GM12878 (cell line): ENCODE data around the gene HIVEP3. TPM values are rescaled to one million over a fixed set of nuclear protein-coding genes. Genes with fewer than 3 reads are reported as not detected.

Experiments
- BMI1 ChIP-seq: fragments of 450-650 bp; IDR thresholded peaks from 2 replicates; pipeline ENCODE4 v1.6.1; 2016; ENCODE audit warnings: mild to moderate bottlenecking, moderate library complexity, borderline replicate concordance
- BRCA1 ChIP-seq: IDR thresholded peaks from 2 replicates; pipeline ENCODE4 v1.6.1; 2011; ENCODE audit warnings: low read depth, low read length, improper control_type of control experiment
- CHD1 ChIP-seq: IDR thresholded peaks from 2 replicates; pipeline ENCODE4 v1.6.1; 2012; ENCODE audit warnings: low read depth, low read length, improper control_type of control experiment
- ESRRA ChIP-seq: IDR thresholded peaks from 2 replicates; pipeline ENCODE4 v1.6.1; 2012; ENCODE audit warnings: mild to moderate bottlenecking, low read length, improper control_type of control experiment
- FOXM1 ChIP-seq: IDR thresholded peaks from 2 replicates; pipeline ENCODE4 v1.6.1; 2012; ENCODE audit warnings: low read depth, mild to moderate bottlenecking, inconsistent platforms, low read length, moderate library complexity
- MXI1 ChIP-seq: fragments of 150-350 bp; IDR thresholded peaks from 2 replicates; pipeline ENCODE4 v1.6.1; 2011; ENCODE audit warnings: low read depth, mild to moderate bottlenecking, inconsistent platforms, low read length, improper control_type of control experiment
- MYB ChIP-seq: fragments of 150-350 bp; IDR thresholded peaks from 2 replicates; pipeline ENCODE4 v1.6.1; 2014; ENCODE audit warnings: mild to moderate bottlenecking, low read depth, low read length, borderline replicate concordance
- NFIC ChIP-seq: IDR thresholded peaks from 2 replicates; pipeline ENCODE4 v1.6.1; 2012; ENCODE audit warnings: low read depth, mild to moderate bottlenecking, inconsistent platforms, low read length, moderate library complexity
- NFYB ChIP-seq: IDR thresholded peaks from 2 replicates; pipeline ENCODE4 v1.6.1; 2011; ENCODE audit warnings: low read depth, mild to moderate bottlenecking, low read length, improper control_type of control experiment, moderate library complexity; ENCODE audit not compliant: insufficient read depth
- NR2C2 ChIP-seq: IDR thresholded peaks from 2 replicates; pipeline ENCODE4 v1.6.1; 2011; ENCODE audit warnings: borderline replicate concordance, low read depth; ENCODE audit not compliant: control insufficient read depth, insufficient read length
- PAX5 ChIP-seq: IDR thresholded peaks from 2 replicates; pipeline ENCODE4 v1.6.1; 2011; ENCODE audit warnings: low read depth, low read length, borderline replicate concordance
- POLR2AphosphoS5 ChIP-seq: IDR thresholded peaks from 2 replicates; pipeline ENCODE4 v1.6.1; 2011; ENCODE audit warnings: mild to moderate bottlenecking, low read length, inconsistent platforms
- RB1 ChIP-seq: fragments of 450-650 bp; formaldehyde crosslinking; IDR thresholded peaks from 2 replicates; pipeline ENCODE4 v1.6.1; 2017; ENCODE audit warnings: mild to moderate bottlenecking, borderline replicate concordance
- RUNX3 ChIP-seq: IDR thresholded peaks from 2 replicates; pipeline ENCODE4 v1.6.1; 2012; ENCODE audit warnings: low read length, inconsistent platforms
- SUPT20H ChIP-seq: IDR thresholded peaks from 2 replicates; pipeline ENCODE4 v1.6.1; 2011; ENCODE audit warnings: low read depth, mild to moderate bottlenecking, low read length, moderate library complexity, borderline replicate concordance; ENCODE audit not compliant: control insufficient read depth
- ZNF24 ChIP-seq: fragments of 450-650 bp; IDR thresholded peaks from 2 replicates; pipeline ENCODE4 v1.6.1; 2017; ENCODE audit warnings: antibody characterized with exemption, mild to moderate bottlenecking
- ZNF592 ChIP-seq: fragments of 450-650 bp; IDR thresholded peaks from 2 replicates; pipeline ENCODE4 v1.6.1; 2017; ENCODE audit warnings: mild to moderate bottlenecking, moderate library complexity
- polyA plus RNA-seq, 11 experiments: library from polyadenylated mRNA; depleted of rRNA in 4 of 11; unstranded in 6 of 11; stranded (reverse) in 5 of 11; fragments of >200 nt; fragmentation: Nextera tagmentation in 4 of 11; fragmentation: Illumina TruSeq in 1 of 11; extraction: Ambion mirVana in 4 of 11; extraction: Trizol in 1 of 11; gene quantifications; 1 replicate in 1 of 11; 2 replicates in 10 of 11; pipeline versions ENCODE4 v1.2.1 to v1.2.3, GENCODE V29; 2011 to 2016; ENCODE audit warnings: inconsistent platforms in 2 of 11, missing spikeins in 2 of 11, low read depth in 1 of 11
- total RNA-seq, 4 experiments: library from RNA; depleted of rRNA in 3 of 4; stranded (reverse); fragments of >200 nt in 3 of 4; fragmentation: Illumina TruSeq in 1 of 4; extraction: Trizol in 1 of 4; gene quantifications; 2 replicates each; pipeline versions ENCODE4 v1.2.1 to v1.2.3, GENCODE V29; 2013 to 2021
- TF ChIP-seq, protein P1 (sequence below): fragments of 450-650 bp; IDR thresholded peaks from 2 replicates; pipeline ENCODE4 v1.6.1; 2017; ENCODE audit warnings: low read depth, mild to moderate bottlenecking, moderate library complexity
- TF ChIP-seq, protein P2 (sequence below): fragments of 450-650 bp; formaldehyde crosslinking; IDR thresholded peaks from 2 replicates; pipeline ENCODE4 v1.4.0; 2020; ENCODE audit warnings: mild to moderate bottlenecking, moderate library complexity
- TF ChIP-seq, protein P3 (sequence below): fragments of 450-650 bp; IDR thresholded peaks from 2 replicates; pipeline ENCODE4 v1.6.1; 2017; ENCODE audit warnings: mild to moderate bottlenecking

HIVEP3 gene
- total and polyA plus RNA-seq, 10 of the 15 experiments (the other 5 are each of a cell fraction or from before 2014, with no cell fraction given), result 1.8 to 13.6 (median 3.8) TPM

DNA sequence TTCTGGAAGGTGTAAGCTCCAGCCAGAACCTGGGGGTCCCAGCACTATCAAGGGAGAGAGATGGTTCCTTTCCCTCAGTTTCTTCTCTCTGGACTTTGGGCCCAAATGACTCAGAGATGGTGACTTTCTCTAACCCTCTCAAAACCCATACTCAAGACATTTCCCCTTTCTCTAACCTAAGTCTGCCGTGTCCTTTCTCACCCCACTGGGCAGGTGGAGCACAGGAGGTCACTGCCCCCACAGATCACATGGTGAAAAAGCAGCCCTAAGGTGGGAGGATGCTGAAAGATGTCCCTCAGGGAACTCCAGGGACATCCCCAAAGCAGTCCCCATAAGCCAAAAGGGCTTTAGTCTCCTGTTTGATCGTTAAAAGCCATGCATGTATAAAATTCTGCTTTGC is 173.7 kb downstream of the HIVEP3 start (continued):
- no peak; the same call in 1 of the 2 replicates for TF ChIP-seq NFIC
- TF ChIP-seq ZNF592, result no peak
- TF ChIP-seq BRCA1, result no peak
- TF ChIP-seq FOXM1, result peak; percentile 28; the same call in 1 of the 2 replicates
- TF ChIP-seq CHD1, result no peak
- no peak for TF ChIP-seq POLR2AphosphoS5
- TF ChIP-seq, protein P1, sequence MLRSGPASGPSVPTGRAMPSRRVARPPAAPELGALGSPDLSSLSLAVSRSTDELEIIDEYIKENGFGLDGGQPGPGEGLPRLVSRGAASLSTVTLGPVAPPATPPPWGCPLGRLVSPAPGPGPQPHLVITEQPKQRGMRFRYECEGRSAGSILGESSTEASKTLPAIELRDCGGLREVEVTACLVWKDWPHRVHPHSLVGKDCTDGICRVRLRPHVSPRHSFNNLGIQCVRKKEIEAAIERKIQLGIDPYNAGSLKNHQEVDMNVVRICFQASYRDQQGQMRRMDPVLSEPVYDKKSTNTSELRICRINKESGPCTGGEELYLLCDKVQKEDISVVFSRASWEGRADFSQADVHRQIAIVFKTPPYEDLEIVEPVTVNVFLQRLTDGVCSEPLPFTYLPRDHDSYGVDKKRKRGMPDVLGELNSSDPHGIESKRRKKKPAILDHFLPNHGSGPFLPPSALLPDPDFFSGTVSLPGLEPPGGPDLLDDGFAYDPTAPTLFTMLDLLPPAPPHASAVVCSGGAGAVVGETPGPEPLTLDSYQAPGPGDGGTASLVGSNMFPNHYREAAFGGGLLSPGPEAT, result no peak
- no peak for TF ChIP-seq PAX5
- TF ChIP-seq, protein P2, sequence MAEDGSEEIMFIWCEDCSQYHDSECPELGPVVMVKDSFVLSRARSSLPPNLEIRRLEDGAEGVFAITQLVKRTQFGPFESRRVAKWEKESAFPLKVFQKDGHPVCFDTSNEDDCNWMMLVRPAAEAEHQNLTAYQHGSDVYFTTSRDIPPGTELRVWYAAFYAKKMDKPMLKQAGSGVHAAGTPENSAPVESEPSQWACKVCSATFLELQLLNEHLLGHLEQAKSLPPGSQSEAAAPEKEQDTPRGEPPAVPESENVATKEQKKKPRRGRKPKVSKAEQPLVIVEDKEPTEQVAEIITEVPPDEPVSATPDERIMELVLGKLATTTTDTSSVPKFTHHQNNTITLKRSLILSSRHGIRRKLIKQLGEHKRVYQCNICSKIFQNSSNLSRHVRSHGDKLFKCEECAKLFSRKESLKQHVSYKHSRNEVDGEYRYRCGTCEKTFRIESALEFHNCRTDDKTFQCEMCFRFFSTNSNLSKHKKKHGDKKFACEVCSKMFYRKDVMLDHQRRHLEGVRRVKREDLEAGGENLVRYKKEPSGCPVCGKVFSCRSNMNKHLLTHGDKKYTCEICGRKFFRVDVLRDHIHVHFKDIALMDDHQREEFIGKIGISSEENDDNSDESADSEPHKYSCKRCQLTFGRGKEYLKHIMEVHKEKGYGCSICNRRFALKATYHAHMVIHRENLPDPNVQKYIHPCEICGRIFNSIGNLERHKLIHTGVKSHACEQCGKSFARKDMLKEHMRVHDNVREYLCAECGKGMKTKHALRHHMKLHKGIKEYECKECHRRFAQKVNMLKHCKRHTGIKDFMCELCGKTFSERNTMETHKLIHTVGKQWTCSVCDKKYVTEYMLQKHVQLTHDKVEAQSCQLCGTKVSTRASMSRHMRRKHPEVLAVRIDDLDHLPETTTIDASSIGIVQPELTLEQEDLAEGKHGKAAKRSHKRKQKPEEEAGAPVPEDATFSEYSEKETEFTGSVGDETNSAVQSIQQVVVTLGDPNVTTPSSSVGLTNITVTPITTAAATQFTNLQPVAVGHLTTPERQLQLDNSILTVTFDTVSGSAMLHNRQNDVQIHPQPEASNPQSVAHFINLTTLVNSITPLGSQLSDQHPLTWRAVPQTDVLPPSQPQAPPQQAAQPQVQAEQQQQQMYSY (CRISPR knock-in tag), result no peak
- TF ChIP-seq NR2C2, result no peak
- TF ChIP-seq BMI1, result no peak
- no peak for TF ChIP-seq RB1
- no peak for TF ChIP-seq ESRRA
- TF ChIP-seq, protein P3, sequence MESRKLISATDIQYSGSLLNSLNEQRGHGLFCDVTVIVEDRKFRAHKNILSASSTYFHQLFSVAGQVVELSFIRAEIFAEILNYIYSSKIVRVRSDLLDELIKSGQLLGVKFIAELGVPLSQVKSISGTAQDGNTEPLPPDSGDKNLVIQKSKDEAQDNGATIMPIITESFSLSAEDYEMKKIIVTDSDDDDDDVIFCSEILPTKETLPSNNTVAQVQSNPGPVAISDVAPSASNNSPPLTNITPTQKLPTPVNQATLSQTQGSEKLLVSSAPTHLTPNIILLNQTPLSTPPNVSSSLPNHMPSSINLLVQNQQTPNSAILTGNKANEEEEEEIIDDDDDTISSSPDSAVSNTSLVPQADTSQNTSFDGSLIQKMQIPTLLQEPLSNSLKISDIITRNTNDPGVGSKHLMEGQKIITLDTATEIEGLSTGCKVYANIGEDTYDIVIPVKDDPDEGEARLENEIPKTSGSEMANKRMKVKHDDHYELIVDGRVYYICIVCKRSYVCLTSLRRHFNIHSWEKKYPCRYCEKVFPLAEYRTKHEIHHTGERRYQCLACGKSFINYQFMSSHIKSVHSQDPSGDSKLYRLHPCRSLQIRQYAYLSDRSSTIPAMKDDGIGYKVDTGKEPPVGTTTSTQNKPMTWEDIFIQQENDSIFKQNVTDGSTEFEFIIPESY, result no peak
- TF ChIP-seq MYB, result no peak
- no peak for TF ChIP-seq SUPT20H
- TF ChIP-seq RUNX3, result peak; percentile 65; the same call in 1 of the 2 replicates
- 0 out of 2 replicates have a peak, but pooled peaks have one; percentile 34 for TF ChIP-seq MXI1
- no peak for TF ChIP-seq ZNF24
- no peak for TF ChIP-seq NFYB
